Stimulated activated CD8-positive, alpha-beta memory T cell treated with anti-CD3 and anti-CD28 coated beads, Interleukin-4, amount 100 ng/mL, for 24 hours (primary cell): ENCODE results near the gene CORIN.

Experiments used
- DNase-seq: peaks from one replicate; pipeline ENCODE4 v3.0.0-alpha.2; 2020; ENCODE audit warnings: low read depth

The CORIN gene

GRCh38 chr4:47690611-47691010, 147.3 kb downstream of the CORIN start:
- no peak for DNase-seq

GRCh38 chr4:47686294-47686872, 151.5 kb downstream of the CORIN start:
- DNase-seq, result peak; percentile 30

- DNase-seq, result no peak
Observed at GRCh38 chr4:47675806-47676205, 162.1 kb downstream of the CORIN start.

GRCh38 chr4:47674144-47674543, 163.7 kb downstream of the CORIN start:
- no peak for DNase-seq

- no peak for DNase-seq
Observed at GRCh38 chr4:47672696-47673095, 165.2 kb downstream of the CORIN start.

- no peak for DNase-seq
Observed at GRCh38 chr4:47669946-47670345, 167.9 kb downstream of the CORIN start.

- DNase-seq, result no peak
Observed at GRCh38 chr4:47668810-47669408, 169.0 kb downstream of the CORIN start.

DNA sequence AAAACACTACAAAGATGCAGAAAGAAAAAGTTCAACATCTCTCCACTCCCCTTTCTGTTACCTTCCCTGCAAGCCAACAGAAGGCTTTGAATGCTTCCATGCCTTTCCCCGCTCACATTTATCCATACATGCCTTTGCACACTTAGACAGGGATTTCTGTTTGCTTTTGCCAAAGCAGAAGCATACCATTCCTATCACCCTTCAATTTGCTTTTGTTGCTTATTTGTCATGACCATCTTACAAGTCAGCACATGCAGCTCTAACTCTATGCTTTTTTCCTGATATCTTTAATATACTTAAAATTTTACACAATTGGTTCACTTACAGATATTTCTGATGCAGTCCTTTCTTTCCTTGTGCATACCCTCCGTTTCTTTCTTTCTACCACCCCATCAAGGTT, 169.6 kb downstream of the CORIN start:
- no peak for DNase-seq

- DNase-seq, result no peak
Observed at GRCh38 chr4:47667552-47667951, 170.3 kb downstream of the CORIN start.

GRCh38 chr4:47664051-47664826, 173.6 kb downstream of the CORIN start:
- DNase-seq, result no peak

GRCh38 chr4:47662975-47663374, 174.9 kb downstream of the CORIN start:
- DNase-seq, result no peak

DNA sequence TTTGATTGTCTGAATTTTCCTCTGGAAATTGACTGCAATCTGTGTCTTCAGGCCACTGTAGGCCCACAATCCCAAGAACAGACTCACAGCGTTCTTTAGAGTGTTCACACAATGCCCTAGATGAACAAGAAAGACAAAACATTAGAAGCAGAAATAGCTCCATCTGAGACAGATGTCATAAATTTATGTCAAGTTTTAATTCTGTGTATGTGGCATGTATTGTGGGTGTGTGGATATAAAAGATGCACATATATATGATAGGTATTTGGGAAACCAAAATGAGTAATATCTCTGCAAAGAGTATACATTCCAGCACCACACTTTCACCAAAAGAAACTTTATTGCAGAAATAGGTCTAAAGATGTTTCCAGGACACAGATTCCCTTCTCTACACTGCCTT, 176.1 kb downstream of the CORIN start:
- no peak for DNase-seq

DNA sequence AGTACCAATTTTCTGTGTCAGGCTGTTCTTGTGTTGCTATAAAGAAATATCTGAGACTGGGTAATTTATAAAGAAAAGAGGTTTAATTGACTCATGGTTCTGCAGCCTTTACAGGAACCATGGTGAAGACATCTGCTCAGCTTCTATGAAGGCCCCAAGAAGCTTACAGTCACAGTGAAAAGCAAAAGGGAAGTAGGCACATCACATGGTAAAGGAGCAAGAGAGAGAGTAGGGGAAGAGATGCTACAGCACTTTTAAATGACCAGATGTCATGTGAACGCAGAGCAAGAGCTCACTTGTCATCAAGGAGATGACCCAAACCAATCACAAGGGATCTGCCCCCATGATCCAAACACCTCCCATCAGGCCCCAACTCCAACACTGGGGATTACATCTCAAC, 178.5 kb downstream of the CORIN start:
- no peak for DNase-seq

GRCh38 chr4:47654972-47655693, 182.7 kb downstream of the CORIN start:
- DNase-seq, result no peak

- DNase-seq, result no peak
Observed at GRCh38 chr4:47652092-47652491, 185.8 kb downstream of the CORIN start.

GRCh38 chr4:47651231-47651630, 186.6 kb downstream of the CORIN start:
- no peak for DNase-seq

GRCh38 chr4:47650584-47651130, 187.2 kb downstream of the CORIN start:
- DNase-seq, result no peak

DNA sequence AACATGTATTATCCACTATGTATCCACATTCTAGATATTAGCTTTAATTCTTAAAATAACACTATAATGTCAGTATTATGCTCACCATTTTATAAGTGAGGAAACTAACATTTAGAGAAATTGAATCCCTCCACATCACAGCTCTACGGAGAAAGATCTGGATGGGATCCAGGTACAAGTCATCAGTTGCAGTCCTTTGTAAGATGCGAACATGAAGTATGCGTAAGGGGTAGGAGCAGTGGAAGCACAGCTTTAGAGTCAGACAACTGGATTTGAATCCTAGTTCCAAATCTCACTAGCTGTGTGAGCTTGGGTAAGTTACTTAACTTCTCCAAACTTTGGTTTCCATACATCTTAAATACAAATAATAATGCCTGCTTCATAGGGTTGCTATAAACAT, 190.3 kb downstream of the CORIN start:
- no peak for DNase-seq

DNA sequence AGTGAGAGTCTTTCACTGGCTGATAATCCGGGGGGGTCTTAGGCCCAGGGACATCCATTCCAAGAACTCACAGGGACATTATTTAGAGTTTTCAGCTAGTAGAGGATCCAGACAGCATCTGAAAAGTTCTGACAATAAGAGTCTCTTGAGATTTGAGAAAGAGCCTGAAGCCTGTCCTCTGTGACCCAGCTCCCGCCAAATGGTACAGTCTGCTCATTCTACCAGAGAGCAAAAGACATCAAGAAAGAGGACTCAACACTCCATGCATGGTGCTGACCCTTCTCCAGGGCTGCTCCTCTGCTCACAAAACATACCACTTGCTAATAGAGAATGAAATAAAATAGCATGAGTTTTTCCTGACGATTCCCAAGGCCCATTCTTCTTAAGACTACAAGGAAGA, 190.8 kb downstream of the CORIN start:
- DNase-seq, result no peak

- DNase-seq, result no peak
Observed at GRCh38 chr4:47646372-47646771, 191.5 kb downstream of the CORIN start.

- DNase-seq, result no peak
Observed at GRCh38 chr4:47643845-47644244, 194.0 kb downstream of the CORIN start.

DNA sequence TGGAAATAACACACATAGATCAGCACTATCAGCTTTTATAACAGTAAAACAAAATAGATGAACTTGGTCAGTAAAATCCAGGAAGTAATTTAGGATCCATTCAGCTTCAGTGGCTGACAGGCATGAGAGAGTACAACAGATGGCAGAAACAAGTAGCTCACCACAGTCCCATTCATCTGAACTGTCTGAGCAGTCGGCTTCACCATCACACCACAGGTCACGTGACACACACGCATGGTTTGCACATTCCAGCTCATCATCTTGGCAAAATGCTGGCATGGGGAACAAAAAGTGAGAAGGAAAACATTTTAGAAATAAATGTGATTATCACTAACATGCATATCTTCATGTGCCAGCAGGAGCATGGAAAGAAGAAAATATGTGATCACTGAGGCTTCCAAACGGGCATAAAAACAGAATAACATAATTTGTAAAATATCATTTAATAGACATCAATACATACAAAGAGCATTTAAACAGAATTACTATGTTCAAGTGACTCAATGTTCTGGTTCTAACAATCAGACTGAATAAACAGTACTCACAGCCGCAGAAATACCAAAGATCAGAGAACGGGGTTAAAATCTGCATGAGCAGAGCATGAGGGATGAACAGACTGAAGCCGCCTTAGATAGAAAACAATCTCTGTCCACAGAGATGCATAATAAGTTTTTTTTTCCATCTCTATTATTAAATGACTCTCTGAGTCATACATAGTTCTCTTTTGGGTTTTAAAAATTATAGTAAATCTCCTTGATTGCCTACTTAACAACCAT, 194.7 kb downstream of the CORIN start:
- no peak for DNase-seq
